Measurements from ENCODE around the gene THADA.

GRCh38 chr2:43518181-43518580 is 77.7 kb downstream of the THADA start:
- no peak for TF ChIP-seq POLR2A (IDR thresholded peaks at IDR 0.05)
- no peak for TF ChIP-seq CTCF (IDR thresholded peaks at IDR 0.05 in 8 of 11, conservative IDR thresholded peaks at IDR 0.05 in 3 of 11)
